Upper lobe of left lung (tissue), 4 donors: ENCODE results near the gene SCTR.

Experiments
- POLR2A ChIP-seq, 4 donors: fragments of 450-650 bp; IDR thresholded peaks; one replicate each; pipeline ENCODE4 v1.5.1; 2016 to 2017; ENCODE audit warnings: antibody characterized with exemption in 4 of 4, mild to moderate bottlenecking in 2 of 4
- POLR2AphosphoS5 ChIP-seq, 2 donors: sonication (generic); formaldehyde crosslinking; IDR thresholded peaks; one replicate each; pipeline ENCODE4 v1.5.1; 2017; ENCODE audit warnings: antibody characterized with exemption in 2 of 2

DNA sequence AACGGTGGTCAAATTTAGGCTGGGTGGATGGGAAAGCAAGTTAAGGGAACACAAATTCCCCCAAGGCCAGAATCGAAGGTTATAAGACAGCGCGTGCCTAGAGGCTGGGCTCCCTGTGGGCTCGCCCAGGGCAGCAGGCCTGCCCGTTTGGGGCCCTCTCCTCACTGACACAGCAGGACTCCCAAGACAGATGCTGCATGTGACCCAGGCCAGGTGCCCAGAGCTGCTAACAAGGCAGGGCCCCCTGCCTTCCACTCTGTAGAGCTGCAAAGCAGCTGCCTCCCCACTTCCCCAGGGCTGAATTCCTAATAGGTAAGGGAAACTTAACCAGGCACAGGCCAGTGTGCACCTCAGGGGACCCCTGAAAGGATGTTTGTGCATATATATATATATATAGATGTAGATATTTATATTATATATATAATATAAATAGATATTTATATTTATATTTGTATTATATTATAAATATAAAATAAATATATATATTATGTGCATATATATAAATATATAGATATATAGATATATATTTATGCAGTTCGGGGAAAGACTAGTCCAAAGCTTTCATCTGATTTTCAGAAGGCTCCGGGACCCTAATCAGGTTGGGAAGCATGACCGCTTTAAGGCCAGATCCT is 48.9 kb downstream of the SCTR start:
- TF ChIP-seq POLR2A (IDR thresholded peaks at IDR 0.05) (no peak), POLR2AphosphoS5 (IDR thresholded peaks at IDR 0.05) (no peak)
